CD14-positive monocyte (primary cell): ENCODE measurements around the gene SLC6A1. TPM values are rescaled to one million over a fixed set of nuclear protein-coding genes. Genes with fewer than 3 reads are reported as not detected.

Experiments used
- DNase-seq, 3 donors: peaks; one replicate each; pipeline ENCODE4 v3.0.0-alpha.2; 2011 to 2022
- H2AFZ ChIP-seq: 2 replicates; pipeline ENCODE4 v1.6.0; 2012; ENCODE audit warnings: mild to moderate bottlenecking, low read depth, low read length, inconsistent platforms; ENCODE audit not compliant: insufficient read depth, poor library complexity, severe bottlenecking
- H3K27ac ChIP-seq, 2 donors: 1 replicate in 1 of 2; 2 replicates in 1 of 2; pipeline ENCODE4 v1.5.1; 2012 to 2013; ENCODE audit warnings: low read length in 2 of 2, control low read depth in 1 of 2, inconsistent platforms in 1 of 2, low read depth in 1 of 2, mild to moderate bottlenecking in 1 of 2
- H3K27me3 ChIP-seq, 2 donors: one replicate each; pipeline versions ENCODE4 v1.6.0 to v1.6.1; 2011 to 2013; ENCODE audit warnings: low read length in 2 of 2; ENCODE audit not compliant: control insufficient read depth in 2 of 2, insufficient read depth in 2 of 2
- H3K36me3 ChIP-seq, 2 donors: replicated peaks in 1 of 2; 1 replicate in 1 of 2; 2 replicates in 1 of 2; pipeline versions ENCODE4 v1.5.1 to v1.6.1; 2012 to 2013; ENCODE audit warnings: low read length in 2 of 2, control low read depth in 1 of 2, inconsistent platforms in 1 of 2, mild to moderate bottlenecking in 1 of 2; ENCODE audit not compliant: insufficient read depth in 2 of 2, control insufficient read depth in 1 of 2
- H3K4me1 ChIP-seq, 2 donors: 1 replicate in 1 of 2; 2 replicates in 1 of 2; pipeline versions ENCODE4 v1.5.1 to v1.6.1; 2012 to 2013; ENCODE audit warnings: low read length in 2 of 2, control low read depth in 1 of 2, inconsistent platforms in 1 of 2, mild to moderate bottlenecking in 1 of 2, moderate library complexity in 1 of 2; ENCODE audit not compliant: insufficient read depth in 2 of 2, control insufficient read depth in 1 of 2
- H3K4me2 ChIP-seq: replicated peaks from 2 replicates; pipeline ENCODE3; 2012; ENCODE audit warnings: low read length, moderate library complexity, mild to moderate bottlenecking; ENCODE audit not compliant: poor library complexity, severe bottlenecking; ENCODE audit errors: extremely low read depth
- H3K4me3 ChIP-seq, 3 experiments: fragments of 200-600 bp in 1 of 3; sonication (generic) in 1 of 3; replicated peaks in 1 of 3; 1 replicate in 2 of 3; 2 replicates in 1 of 3; pipeline ENCODE4 v1.5.1; 2011 to 2013; ENCODE audit warnings: low read length in 3 of 3, mild to moderate bottlenecking in 3 of 3, control low read depth in 2 of 3, low read depth in 2 of 3, inconsistent platforms in 1 of 3, moderate library complexity in 1 of 3
- H3K79me2 ChIP-seq: 2 replicates; pipeline ENCODE4 v1.6.0; 2012; ENCODE audit warnings: mild to moderate bottlenecking, control low read depth, inconsistent platforms, low read length, moderate library complexity; ENCODE audit not compliant: insufficient read depth
- H3K9ac ChIP-seq: 2 replicates; pipeline ENCODE4 v1.6.0; 2017; ENCODE audit warnings: low read length, mild to moderate bottlenecking; ENCODE audit not compliant: insufficient read depth, poor library complexity, severe bottlenecking
- H3K9me3 ChIP-seq, 2 donors: replicated peaks in 1 of 2; 1 replicate in 1 of 2; 2 replicates in 1 of 2; pipeline versions ENCODE4 v1.5.1 to v1.6.1; 2012 to 2013; ENCODE audit warnings: low read length in 2 of 2, control low read depth in 1 of 2; ENCODE audit not compliant: control insufficient read depth in 1 of 2, insufficient read depth in 1 of 2
- H4K20me1 ChIP-seq: 2 replicates; pipeline ENCODE4 v1.6.0; 2012; ENCODE audit warnings: mild to moderate bottlenecking, low read length, control low read depth, moderate library complexity; ENCODE audit not compliant: insufficient read depth
- H3K27ac Mint-ChIP-seq, 7 donors: one replicate each; pipeline ENCODE4 v1.8.0; 2020; ENCODE audit warnings: mild to moderate bottlenecking in 7 of 7, mixed read lengths in 7 of 7, moderate library complexity in 6 of 7, inconsistent platforms in 2 of 7
- H3K27me3 Mint-ChIP-seq, 3 donors: one replicate each; pipeline ENCODE4 v1.8.0; 2021 to 2022; ENCODE audit warnings: low read depth in 3 of 3, mild to moderate bottlenecking in 3 of 3, mixed read lengths in 3 of 3, moderate library complexity in 3 of 3, inconsistent platforms in 1 of 3
- H3K36me3 Mint-ChIP-seq, 2 donors: one replicate each; pipeline ENCODE4 v1.8.0; 2020; ENCODE audit warnings: mixed read lengths in 2 of 2, inconsistent platforms in 1 of 2, mild to moderate bottlenecking in 1 of 2
- H3K4me1 Mint-ChIP-seq: one replicate; pipeline ENCODE4 v1.8.0; 2020; ENCODE audit warnings: mild to moderate bottlenecking, mixed read lengths
- H3K4me3 Mint-ChIP-seq, 2 donors: one replicate each; pipeline ENCODE4 v1.8.0; 2020; ENCODE audit warnings: mild to moderate bottlenecking in 2 of 2, mixed read lengths in 2 of 2, moderate library complexity in 1 of 2
- H3K9me3 Mint-ChIP-seq, 7 donors: one replicate each; pipeline ENCODE4 v1.8.0; 2020 to 2022; ENCODE audit warnings: mixed read lengths in 7 of 7, mild to moderate bottlenecking in 6 of 7, moderate library complexity in 6 of 7, inconsistent platforms in 2 of 7
- WGBS: methylation state at CpG from one replicate; pipeline ENCODE4 v1.1.5; 2013; ENCODE audit warnings: missing lambda C conversion rate; ENCODE audit not compliant: insufficient coverage; 5-methylcytosine and 5-hydroxymethylcytosine counted together
- intact Hi-C, 2 donors: fragments of 100-400 bp; cut with micrococcal nuclease; formaldehyde crosslinking; loops; one replicate each; pipeline versions ENCODE4 v1.15.0 to v1.15.1; 2023
- polyA plus RNA-seq, 3 donors: library from polyadenylated mRNA; depleted of rRNA in 1 of 3; unstranded in 2 of 3; stranded (reverse) in 1 of 3; fragments of 300-500 nt in 2 of 3; fragments of >200 nt in 1 of 3; fragmentation: Illumina TruSeq in 2 of 3; gene quantifications; 1 replicate in 2 of 3; 2 replicates in 1 of 3; pipeline ENCODE4 v1.2.3, GENCODE V29; 2012 to 2021
- TF ChIP-seq, protein P1 (sequence below): fragments of 200-600 bp; IDR thresholded peaks from one replicate; pipeline ENCODE4 v1.8.0; 2022; ENCODE audit warnings: antibody characterized with exemption, mild to moderate bottlenecking

SLC6A1 gene
- polyA plus RNA-seq, 3 donors = not detected

DNA sequence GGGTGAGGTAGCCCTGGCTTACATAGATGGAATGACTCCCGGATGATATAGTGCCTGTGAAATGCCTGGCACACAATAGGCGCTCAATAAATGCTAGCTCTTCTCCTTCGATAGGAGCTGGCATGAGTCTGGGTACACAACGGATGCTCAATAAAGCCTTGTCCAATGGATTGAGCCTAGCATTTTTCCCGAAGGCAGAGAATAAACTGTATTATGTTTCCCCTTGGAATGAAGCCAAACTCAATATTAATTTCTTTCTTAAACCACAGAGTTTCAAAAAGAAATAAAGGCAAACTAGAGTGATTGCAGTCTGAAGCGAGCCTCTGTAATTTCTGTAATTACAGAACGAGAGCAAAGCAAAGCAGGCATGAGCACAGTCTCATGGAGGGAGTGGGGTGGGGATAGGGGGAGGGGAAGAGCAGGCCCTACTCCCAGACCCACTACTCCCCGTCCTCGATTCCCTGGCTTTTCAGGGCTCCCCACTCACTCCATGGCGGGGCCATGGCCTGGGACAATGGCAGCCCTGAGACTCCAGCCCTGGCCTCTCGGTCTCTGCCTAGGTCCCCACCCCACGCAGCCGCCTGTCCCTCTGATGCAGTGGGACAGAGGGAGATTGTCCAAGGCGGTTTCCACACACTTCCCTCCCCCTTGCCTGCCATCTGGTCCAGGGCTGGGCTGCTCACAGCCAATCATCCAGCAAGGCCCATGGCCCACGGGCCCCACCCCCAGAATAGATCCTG lies 18.0 kb downstream of the SLC6A1 start:
- Mint-ChIP-seq H3K27me3 (peaks cover 4 to 19% (median 9%) of the 10 kb centered on the region in 3 donors), H3K4me1 (no peaks in the 10 kb centered on the region), H3K4me3 (no peak overlapping the region), H3K36me3 (no peaks in the 10 kb centered on the region), H3K9me3 (no peaks in the 10 kb centered on the region), H3K27ac (no peak overlapping the region)
- no peaks in the 10 kb centered on the region for H3K4me1 ChIP-seq
- H4K20me1 ChIP-seq = no peaks in the 10 kb centered on the region
- no peak overlapping the region for H3K27ac ChIP-seq
- no peak for DNase-seq
- TF ChIP-seq, protein P1, sequence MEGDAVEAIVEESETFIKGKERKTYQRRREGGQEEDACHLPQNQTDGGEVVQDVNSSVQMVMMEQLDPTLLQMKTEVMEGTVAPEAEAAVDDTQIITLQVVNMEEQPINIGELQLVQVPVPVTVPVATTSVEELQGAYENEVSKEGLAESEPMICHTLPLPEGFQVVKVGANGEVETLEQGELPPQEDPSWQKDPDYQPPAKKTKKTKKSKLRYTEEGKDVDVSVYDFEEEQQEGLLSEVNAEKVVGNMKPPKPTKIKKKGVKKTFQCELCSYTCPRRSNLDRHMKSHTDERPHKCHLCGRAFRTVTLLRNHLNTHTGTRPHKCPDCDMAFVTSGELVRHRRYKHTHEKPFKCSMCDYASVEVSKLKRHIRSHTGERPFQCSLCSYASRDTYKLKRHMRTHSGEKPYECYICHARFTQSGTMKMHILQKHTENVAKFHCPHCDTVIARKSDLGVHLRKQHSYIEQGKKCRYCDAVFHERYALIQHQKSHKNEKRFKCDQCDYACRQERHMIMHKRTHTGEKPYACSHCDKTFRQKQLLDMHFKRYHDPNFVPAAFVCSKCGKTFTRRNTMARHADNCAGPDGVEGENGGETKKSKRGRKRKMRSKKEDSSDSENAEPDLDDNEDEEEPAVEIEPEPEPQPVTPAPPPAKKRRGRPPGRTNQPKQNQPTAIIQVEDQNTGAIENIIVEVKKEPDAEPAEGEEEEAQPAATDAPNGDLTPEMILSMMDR = no peak
- intact Hi-C loops = no loop called here
- no peak overlapping the region for H3K4me2 ChIP-seq
- WGBS = 95% methylated on average over 7 of the region's 15 CpGs
- no peaks in the 10 kb centered on the region for H3K27me3 ChIP-seq
- no peaks in the 10 kb centered on the region for H3K9me3 ChIP-seq
- H3K4me3 ChIP-seq = no peak overlapping the region
- H2AFZ ChIP-seq = no peak overlapping the region
- H3K79me2 ChIP-seq = no peaks in the 10 kb centered on the region
- no peaks in the 10 kb centered on the region for H3K36me3 ChIP-seq
- H3K9ac ChIP-seq = no peak overlapping the region

DNA sequence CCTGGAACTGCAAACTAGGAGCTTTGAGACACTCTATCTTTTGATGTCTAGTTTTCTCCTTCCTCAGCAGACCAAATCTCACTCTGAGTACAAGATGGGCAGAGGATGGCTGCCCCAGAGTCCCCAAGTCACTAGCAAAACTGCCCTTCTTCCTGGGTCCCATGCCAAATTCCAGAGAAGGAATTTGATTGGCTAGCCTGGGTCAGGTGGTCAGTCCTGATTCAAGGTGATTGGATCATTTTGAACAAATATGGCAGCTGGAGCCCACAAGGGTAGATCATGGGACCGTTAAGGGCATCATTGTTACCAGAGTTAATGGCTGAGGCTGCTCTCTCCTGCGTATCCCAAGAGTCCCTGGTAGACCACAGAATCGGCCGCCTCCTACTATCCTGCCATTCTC lies 21.7 kb downstream of the SLC6A1 start:
- DNase-seq = no peak
- H3K4me3 Mint-ChIP-seq = no peak overlapping the region
- no peaks in the 10 kb centered on the region for H3K9me3 ChIP-seq
- H3K27ac ChIP-seq = no peak overlapping the region
- H3K4me3 ChIP-seq = no peak overlapping the region
- H3K9me3 Mint-ChIP-seq = peaks cover 0 to 2% (median 0%) of the 10 kb centered on the region in 7 donors
- H3K27ac Mint-ChIP-seq = no peak overlapping the region
- TF ChIP-seq, protein P1 = no peak
- H3K36me3 ChIP-seq = no peaks in the 10 kb centered on the region
- no peaks in the 10 kb centered on the region for H3K27me3 ChIP-seq
- H3K4me2 ChIP-seq = no peak overlapping the region
- H3K27me3 Mint-ChIP-seq = peaks cover 7 to 18% (median 11%) of the 10 kb centered on the region in 3 donors
- H3K79me2 ChIP-seq = no peaks in the 10 kb centered on the region
- no peaks in the 10 kb centered on the region for H3K4me1 Mint-ChIP-seq
- no peaks in the 10 kb centered on the region for H3K4me1 ChIP-seq
- H4K20me1 ChIP-seq = no peaks in the 10 kb centered on the region
- WGBS = 94% methylated on average over 4 of the region's 4 CpGs
- intact Hi-C loops = no loop called here
- H3K36me3 Mint-ChIP-seq = no peaks in the 10 kb centered on the region
- H3K9ac ChIP-seq = no peak overlapping the region
- no peak overlapping the region for H2AFZ ChIP-seq
